ENCODE results near the gene FAM131C.

DNA sequence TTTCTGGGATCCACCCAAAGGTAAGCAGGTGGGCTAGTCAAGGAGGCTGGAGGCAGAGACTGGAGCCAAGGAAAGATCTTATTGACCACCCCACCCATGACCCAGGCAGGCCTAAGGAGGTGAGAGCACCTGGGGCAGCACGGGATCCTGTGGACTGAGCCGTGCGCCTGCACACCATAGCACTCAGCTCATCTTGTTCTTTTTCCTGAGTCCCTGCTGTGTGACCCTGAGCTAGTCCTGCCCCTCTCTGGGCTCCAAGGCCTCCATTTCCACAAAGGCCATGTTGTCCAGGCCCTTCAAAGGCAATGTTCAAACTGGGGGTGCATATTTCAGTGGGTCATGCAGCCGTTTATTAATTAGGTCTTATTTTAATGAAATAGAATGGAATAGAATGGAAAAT, 7.2 kb downstream of the FAM131C start:
- TF ChIP-seq, protein P1, sequence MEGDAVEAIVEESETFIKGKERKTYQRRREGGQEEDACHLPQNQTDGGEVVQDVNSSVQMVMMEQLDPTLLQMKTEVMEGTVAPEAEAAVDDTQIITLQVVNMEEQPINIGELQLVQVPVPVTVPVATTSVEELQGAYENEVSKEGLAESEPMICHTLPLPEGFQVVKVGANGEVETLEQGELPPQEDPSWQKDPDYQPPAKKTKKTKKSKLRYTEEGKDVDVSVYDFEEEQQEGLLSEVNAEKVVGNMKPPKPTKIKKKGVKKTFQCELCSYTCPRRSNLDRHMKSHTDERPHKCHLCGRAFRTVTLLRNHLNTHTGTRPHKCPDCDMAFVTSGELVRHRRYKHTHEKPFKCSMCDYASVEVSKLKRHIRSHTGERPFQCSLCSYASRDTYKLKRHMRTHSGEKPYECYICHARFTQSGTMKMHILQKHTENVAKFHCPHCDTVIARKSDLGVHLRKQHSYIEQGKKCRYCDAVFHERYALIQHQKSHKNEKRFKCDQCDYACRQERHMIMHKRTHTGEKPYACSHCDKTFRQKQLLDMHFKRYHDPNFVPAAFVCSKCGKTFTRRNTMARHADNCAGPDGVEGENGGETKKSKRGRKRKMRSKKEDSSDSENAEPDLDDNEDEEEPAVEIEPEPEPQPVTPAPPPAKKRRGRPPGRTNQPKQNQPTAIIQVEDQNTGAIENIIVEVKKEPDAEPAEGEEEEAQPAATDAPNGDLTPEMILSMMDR (IDR thresholded peaks at IDR 0.05; ENCODE audit: insufficient read depth, low read length, poor library complexity, severe bottlenecking) = no peak
- no peak for TF ChIP-seq EZH2phosphoT487 (conservative IDR thresholded peaks at IDR 0.05; ENCODE audit: low read length)
